Smooth muscle cell of the brain vasculature (primary cell): ENCODE results near the gene PM20D2.
"Not testable (repeated sequence)": the region's sequence is repeated elsewhere in the genome, so short reads cannot be mapped to it uniquely, and the experiment has no call there.

Experiments used
- DNase-seq: peaks from one replicate; pipeline ENCODE4 v3.0.0-alpha.2; 2012; ENCODE audit warnings: low read depth, low spot score

Gene PM20D2

GRCh38 chr6:89145956-89146717 lies at the start of gene PM20D2:
TSS of gene PM20D2 (plus strand) at chr6:89146055. CDS start at chr6:89146145, 90 bp downstream.
- no peak for DNase-seq

GRCh38 chr6:89098461-89098860 lies 47.4 kb upstream of the PM20D2 start:
- no peak for DNase-seq

- no peak for DNase-seq
These were observed 45.7 kb upstream of the PM20D2 start for GRCh38 chr6:89100114-89100513.

- no peak for DNase-seq
These were observed 35.6 kb upstream of the PM20D2 start for GRCh38 chr6:89110284-89110683.

- no peak for DNase-seq
These were observed 33.9 kb upstream of the PM20D2 start for GRCh38 chr6:89111933-89112332.

- no peak for DNase-seq
These were observed 29.2 kb upstream of the PM20D2 start for GRCh38 chr6:89116702-89117101.

GRCh38 chr6:89117211-89118108 lies 28.4 kb upstream of the PM20D2 start, which contains the start of gene SRSF12:
TSS of gene SRSF12 (minus strand) at chr6:89118071. CDS start at chr6:89117887, 184 bp downstream.
- DNase-seq, result no peak

GRCh38 chr6:89118931-89119330 lies 26.9 kb upstream of the PM20D2 start:
- no peak for DNase-seq

GRCh38 chr6:89120371-89120770 lies 25.5 kb upstream of the PM20D2 start:
- DNase-seq, result no peak

- no peak for DNase-seq
These were observed 23.9 kb upstream of the PM20D2 start for GRCh38 chr6:89121934-89122333.

GRCh38 chr6:89122625-89123024 lies 23.2 kb upstream of the PM20D2 start:
- DNase-seq, result no peak

- not testable (repeated sequence) for DNase-seq
These were observed 17.6 kb upstream of the PM20D2 start for GRCh38 chr6:89128256-89128671.

- no peak for DNase-seq
These were observed 14.3 kb upstream of the PM20D2 start for GRCh38 chr6:89131599-89131998.

- no peak for DNase-seq
These were observed 13.8 kb upstream of the PM20D2 start for GRCh38 chr6:89132057-89132456.

GRCh38 chr6:89133981-89134380 lies 11.9 kb upstream of the PM20D2 start:
- DNase-seq, result no peak

- no peak for DNase-seq
These were observed 11.1 kb upstream of the PM20D2 start for GRCh38 chr6:89134723-89135122.

GRCh38 chr6:89138173-89138572 lies 7.7 kb upstream of the PM20D2 start:
- DNase-seq, result no peak

- DNase-seq, result no peak
These were observed 6.1 kb upstream of the PM20D2 start for GRCh38 chr6:89139509-89140346.

- DNase-seq, result no peak
These were observed 5.3 kb upstream of the PM20D2 start for GRCh38 chr6:89140347-89141156.

- no peak for DNase-seq
These were observed 1.4 kb upstream of the PM20D2 start for GRCh38 chr6:89144354-89144906.
